GM18858 (cell line): ENCODE results near the gene BLOC1S1.

Experiments used
- ATAC-seq: cut with Tn5 transposase; IDR thresholded peaks from one replicate; pipeline ENCODE4 v1.9.1; 2021; ENCODE audit not compliant: unreplicated experiment

Gene BLOC1S1

DNA sequence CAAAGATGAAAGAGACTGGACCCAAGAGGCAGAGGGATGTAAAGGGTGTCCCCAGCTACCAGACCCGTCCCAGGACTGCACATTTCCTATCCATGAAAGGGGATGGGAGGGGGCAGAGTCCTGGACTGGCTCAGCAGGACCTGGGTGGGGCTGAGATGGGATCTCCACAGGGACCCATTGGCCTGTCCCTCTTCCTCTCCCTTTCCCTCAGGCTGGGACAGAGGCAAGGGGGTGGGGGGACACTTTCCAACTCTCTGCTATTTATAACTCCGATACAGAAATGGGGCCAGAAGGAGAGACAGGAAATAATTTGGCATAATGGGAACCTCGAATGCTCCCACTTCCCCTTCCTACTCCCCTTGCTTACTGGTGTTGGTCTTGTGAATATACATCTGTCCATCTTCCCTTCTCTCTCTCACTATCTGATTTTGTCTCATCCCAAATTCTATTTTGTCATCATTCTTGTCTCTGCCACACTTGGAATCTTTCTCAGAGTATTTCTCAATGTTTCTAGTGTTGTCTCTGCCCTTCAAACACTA, 7.1 kb upstream of the BLOC1S1 start:
- no peak for ATAC-seq

DNA sequence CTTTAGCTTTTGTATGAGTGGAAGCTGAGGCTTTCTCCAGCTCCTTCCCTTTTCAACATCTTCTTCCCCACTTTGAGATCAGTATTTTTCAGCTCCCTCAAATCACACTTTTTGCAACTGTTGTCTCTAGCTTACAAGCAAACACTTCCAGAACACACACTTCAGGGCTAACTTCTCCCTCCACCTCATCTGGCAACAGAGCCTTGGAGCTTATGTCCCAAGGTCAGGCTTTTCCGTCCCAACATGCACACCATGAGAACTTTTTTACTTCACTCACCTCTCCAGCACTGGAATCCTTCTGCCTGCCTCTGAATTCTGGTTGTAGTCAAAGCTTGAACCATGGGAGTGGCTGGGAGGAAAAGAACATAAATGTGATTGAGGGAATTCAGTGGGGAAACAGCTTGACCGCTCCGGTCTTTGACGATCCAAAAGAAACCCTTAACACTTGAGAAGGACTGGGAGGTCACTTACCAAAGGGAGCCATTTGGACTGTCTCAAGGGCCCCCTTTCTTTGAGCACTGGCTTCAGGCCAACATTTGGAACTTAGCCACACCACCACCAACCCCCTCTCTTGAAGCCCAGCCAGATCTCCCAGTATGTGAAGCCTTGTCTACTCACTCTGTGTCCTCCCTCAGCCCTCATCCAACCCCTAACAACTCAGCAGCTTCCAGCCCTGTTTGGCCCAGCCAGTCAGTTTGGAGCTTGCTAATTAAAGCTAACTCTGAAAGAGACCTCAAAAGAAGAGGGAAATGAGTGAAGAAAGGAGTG, 3.9 kb upstream of the BLOC1S1 start:
- ATAC-seq: no peak

DNA sequence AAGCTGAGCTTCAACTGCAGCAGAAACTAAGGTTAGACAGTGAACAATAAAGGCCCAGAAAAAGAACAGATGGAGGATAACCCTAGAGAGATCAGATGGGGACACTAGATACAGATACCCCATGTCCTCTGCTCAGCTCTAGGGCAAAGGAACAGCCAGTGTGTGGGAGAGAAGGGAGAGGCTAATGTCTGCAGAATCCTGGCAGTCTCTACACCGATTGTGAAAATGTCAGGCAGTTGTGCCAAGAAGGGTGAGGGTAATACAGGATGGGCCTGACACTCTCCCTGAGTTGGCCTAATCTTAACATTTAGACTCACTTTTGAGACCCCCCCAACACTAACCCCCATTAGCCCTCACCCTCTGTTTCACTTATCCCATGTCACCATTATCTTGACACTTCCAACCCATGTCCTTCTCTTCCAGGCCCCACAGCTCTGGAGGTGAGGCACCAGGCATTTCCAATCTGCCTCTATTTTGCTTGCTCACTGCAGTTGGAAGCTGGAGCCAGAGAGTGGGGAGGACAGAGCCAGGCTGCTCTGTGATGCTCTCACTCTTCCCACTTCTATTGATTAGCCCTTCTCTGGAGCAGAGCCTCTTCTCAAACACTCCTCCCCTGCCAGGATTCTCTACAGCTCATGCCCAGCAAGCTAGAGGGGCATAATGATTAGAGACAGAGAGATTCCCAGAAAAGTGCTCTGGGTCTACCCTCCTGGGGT, 3.0 kb upstream of the BLOC1S1 start:
- ATAC-seq: no peak

DNA sequence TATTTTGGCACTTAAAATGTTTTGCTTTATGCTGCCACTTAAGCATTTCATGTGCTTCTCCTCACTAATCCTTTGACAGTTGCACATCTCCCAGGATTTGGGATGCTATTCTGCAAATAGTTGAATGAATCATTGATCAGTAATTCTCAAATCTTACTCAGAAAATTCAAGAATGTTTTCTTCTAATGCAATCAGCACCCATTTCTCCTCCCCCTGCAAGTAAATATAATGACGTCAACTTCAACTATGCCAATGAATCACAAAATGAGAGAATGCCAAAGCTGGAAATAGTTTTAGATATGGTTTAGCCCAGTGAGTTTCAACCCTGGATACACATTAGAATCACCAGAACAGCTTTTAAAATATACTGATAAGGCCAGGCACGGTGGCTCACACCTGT, 2.1 kb upstream of the BLOC1S1 start:
- no peak for ATAC-seq

DNA sequence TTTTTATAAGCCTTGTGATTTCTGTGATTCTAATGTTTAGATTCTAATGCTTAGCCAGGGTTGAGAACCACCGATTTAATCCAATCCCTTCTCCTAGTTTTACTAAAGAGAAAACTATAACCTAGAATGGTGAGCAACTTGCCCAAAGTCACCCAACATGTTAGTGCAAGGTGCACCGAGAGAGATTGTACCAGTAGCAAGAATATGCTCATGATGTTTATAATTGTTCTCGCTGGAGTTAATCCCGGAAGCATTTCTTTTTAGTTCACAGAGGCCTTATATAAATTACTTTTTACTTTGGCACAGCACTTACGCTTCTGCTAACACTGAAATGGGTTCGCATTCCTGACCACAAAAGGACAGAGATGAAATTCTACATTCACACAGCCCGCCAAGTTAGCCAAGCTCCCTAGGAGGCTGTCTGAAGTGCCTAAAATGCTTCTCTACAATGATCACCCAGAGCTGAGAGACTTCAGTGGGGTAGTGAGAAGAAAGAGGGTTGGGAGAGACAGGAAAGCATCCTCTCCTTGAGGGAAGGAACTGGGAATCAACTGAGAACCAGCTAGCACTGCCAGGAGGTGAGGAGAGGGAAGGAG, 579 bp upstream of the BLOC1S1 start:
- ATAC-seq: no peak

DNA sequence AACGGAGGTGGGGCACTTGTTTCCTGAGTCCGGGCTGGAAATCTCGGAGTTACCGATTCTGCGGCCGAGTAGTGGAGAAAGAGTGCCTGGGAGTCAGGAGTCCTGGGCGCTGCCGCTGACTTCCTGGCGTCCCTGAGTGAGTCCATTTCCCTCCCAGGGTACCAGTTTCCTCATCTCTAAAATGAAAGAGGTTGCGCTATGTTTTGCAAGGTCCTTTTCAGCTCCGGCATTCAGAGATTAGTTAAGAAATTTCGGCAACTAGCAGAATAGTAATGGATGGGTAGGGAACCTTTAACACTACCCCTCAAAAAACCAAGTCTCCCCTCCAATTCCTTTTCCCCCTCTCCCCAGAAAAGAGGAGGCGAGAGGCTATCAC, 724 bp downstream of the BLOC1S1 start:
- ATAC-seq: no peak

DNA sequence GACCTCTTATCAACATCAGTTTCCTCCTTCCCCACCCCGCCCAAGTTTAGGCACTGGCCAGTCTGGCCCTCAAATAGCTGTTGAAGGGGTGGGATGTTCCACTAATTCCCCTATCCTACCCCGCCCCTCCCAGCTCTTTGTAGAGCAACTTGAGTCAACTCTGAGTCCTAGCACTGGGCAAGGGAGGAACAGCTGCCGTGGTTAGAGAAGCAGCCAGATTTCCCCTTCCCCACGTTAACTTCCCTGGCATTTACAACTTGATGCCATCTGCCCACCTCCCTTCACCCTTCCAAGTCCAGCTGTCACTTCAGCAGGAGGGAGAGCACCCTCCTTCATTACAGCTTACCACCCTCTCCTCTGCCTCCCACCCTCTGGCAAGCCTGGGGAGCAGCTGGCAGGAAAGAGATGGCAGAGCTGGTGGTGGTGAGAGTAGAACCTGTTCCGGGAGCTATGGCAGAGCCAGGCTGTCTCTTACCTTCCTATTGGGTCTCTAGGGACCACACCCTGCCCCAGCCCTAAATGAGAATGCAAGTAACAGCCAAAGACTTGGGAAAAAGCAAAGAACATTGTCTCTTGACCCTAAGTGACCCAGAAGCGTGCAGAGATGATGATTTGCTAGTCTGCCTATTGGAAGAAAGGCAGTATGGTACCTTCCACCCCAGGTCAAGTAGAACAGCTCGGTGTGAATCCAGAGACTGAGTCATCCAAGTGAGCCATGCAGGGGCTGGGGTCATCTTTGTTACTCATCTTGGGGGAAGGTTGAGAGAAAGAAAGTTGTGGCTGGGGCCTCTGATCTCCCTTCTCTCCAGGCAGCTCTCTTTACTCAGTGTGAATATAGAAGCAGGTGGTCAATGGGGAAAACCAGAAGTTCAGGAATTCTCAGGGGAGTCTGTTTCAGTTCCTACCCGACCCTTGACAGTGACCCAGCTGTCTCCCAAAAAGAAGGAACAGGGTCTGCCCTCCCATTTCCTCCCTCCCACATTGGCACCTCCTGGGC, 1.5 kb downstream of the BLOC1S1 start:
- no peak for ATAC-seq

DNA sequence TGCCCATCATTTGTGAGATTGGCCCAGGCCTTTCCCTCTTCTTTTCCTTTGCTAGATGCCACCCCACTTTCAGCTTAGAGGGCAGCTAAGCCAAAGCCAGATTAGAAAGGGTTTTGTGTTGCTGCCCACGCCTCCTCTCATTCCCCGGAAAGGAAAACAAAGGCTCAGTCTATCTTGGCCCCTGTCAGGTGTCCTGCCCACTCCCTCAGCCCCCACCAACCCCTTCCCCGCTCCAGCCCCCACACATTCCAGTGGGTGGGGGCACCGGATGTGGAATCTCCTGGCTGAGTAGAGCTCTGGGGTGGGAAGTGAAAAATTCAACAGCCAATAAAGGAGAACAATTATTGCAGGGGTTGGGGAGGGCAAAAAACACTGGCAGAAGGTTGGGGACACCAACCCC, 2.2 kb downstream of the BLOC1S1 start:
- ATAC-seq: no peak

DNA sequence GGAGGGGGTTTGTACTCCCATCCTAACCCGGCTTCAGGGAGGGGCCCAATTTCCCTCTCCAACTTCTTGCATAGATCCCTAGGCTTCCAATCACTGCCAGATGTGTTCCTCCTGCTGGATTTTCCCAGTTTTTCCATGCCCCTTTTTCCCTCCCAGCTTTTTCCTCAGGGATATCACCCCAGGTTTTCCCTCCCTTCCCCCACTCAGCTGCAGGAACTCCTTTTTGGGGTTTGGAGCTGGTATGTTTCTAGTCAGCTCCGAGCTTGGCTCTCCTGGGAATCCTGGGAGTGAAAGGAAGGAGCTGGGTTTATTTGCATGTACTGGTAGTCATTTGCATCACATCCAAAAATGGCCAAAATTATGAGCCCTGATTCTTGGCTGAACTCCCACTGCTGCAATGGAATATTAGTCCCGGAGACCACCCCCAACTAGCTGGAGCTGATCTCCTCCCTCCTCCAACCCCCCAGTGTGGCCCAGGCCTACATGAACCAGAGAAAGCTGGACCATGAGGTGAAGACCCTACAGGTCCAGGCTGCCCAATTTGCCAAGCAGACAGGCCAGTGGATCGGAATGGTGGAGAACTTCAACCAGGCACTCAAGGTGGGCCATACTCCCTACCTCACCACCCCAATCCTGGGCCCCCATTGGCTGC, 2.9 kb downstream of the BLOC1S1 start:
- no peak for ATAC-seq

DNA sequence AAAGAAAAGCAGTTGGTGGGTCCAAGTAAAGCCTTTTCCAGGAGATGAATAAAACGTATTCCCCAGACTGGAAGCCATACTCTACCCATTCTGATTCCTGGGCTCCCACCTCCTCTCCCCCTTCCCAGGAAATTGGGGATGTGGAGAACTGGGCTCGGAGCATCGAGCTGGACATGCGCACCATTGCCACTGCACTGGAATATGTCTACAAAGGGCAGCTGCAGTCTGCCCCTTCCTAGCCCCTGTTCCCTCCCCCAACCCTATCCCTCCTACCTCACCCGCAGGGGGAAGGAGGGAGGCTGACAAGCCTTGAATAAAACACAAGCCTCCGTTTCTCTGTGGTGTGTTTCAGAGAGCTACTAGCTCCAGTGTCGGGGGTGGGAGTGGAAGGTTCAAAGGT, 3.5 kb downstream of the BLOC1S1 start:
- ATAC-seq: no peak

DNA sequence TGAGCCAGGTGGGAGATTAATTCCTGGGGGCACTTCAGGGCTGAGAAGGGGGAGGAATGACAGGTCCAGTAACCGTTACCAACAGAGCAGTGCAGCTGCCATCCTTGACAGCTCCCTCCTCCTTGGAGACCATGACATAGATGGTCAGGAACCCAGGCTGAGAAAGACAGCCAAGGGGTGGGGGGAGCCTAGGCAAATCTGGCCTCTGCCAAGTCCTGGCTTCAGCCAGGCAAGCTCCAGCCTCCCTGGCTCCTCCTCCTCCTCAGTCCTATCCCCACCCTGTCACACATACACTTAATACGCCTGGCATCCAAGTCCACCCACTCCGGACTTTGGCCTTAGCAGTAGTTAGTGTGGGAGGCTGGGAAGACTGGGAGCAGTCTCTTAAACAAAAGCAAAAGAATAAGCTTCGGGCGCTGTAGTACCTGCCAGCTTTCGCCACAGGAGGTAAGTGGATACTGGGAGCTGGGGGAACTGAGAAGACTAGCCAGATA, 4.3 kb downstream of the BLOC1S1 start, which contains the start of gene RDH5:
Gene RDH5, plus strand, starts transcription at position 323 of the 494 bp plus-strand sequence. CDS start 792 bp downstream, outside the sequence.
- ATAC-seq: no peak

DNA sequence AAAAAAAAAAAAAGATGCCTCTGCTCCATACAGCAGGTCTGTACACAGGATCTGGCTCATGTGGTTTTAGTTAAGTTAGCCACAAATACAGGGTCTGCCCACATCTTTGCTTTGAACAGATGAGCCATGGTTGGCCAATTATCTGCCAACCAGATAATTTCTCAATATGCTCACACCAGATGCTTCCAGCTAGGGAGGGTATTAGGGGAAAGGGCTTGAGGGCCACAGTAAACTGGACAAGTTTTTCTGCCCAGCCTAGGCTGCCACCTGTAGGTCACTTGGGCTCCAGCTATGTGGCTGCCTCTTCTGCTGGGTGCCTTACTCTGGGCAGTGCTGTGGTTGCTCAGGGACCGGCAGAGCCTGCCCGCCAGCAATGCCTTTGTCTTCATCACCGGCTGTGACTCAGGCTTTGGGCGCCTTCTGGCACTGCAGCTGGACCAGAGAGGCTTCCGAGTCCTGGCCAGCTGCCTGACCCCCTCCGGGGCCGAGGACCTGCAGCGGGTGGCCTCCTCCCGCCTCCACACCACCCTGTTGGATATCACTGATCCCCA, 5.1 kb downstream of the BLOC1S1 start:
- no peak for ATAC-seq

DNA sequence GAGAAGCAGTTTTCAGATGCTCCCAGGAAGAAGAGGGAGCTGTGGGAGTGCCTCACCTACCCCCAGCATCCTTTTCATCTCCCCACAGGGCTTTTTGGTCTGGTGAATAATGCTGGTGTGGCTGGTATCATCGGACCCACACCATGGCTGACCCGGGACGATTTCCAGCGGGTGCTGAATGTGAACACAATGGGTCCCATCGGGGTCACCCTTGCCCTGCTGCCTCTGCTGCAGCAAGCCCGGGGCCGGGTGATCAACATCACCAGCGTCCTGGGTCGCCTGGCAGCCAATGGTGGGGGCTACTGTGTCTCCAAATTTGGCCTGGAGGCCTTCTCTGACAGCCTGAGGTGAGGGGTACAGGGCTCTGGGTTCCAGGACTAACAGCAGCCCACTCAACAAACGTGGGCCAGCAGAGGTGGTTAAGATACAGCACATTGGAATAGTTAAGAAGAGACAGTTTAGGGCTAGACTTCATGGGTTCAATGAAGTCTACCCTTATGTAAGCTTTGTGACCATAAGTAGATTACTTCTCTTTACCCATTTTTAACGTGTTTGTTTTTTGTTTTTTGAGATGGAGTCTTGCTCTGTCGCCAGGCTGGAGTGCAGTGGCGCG, 5.9 kb downstream of the BLOC1S1 start:
- ATAC-seq: no peak

DNA sequence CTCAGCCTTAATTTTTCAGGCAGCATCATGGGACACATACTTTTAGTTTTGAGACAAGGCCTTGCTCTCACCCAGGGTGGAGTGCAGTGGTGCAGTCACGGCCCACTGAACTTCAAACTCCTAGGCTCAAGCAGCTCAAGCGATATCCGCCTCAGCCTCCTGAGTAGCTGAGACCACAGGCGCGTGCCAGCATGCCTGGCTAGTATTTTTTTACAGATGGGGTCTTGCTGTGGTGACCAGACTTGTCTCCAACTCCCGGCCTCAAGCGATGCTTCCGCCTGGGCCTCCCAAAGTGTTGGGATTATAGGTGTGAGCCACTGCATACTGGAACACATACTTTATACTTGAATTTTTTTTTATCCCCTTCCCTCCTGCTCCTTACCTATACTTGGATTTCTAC, 7.1 kb downstream of the BLOC1S1 start:
- ATAC-seq: no peak

DNA sequence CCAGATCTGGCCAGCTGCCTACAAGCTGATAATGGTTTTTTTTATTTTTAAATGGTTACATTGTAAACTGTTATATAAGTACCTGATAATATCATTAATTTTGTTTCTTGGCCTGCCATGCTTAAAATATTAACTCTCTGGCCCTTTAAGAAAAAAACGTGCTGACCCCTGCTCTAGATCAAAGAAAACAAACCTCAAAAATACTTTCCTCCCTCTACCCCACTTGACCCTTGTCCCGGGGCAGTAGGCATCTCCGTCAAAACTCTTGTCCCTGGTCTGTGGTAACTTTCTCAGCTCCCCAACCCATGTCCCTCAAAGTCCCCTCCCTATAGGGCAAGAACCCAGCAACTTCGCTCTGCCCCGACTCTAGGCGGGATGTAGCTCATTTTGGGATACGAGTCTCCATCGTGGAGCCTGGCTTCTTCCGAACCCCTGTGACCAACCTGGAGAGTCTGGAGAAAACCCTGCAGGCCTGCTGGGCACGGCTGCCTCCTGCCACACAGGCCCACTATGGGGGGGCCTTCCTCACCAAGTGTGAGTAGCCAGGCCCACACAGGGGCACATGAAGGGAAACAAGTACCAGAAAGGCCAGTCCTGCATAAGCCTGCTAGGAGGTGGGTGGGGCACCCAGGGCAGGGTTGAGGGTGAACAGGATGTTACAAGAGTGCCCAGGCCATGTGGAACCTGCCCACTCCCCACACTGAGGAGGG, 7.8 kb downstream of the BLOC1S1 start:
- no peak for ATAC-seq

DNA sequence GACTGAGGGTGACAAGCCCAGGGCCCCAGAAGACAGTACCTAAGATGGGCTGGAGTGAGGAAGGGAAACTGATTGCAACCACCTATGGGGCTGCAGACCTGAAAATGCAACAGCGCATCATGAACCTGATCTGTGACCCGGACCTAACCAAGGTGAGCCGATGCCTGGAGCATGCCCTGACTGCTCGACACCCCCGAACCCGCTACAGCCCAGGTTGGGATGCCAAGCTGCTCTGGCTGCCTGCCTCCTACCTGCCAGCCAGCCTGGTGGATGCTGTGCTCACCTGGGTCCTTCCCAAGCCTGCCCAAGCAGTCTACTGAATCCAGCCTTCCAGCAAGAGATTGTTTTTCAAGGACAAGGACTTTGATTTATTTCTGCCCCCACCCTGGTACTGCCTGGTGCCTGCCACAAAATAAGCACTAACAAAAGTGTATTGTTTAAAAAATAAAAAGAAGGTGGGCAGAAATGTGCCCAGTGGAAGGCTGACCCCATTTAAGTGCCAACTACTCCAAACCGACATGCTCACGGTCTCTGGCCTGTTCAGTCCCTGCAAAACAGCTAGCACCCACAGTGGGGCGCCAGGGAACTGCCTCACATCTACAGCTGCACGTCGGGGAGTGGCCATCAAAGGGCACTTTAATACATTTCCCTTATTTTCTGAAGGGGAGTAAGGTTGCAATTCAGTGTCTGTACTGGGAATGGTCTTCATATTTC, 8.5 kb downstream of the BLOC1S1 start:
- no peak for ATAC-seq

DNA sequence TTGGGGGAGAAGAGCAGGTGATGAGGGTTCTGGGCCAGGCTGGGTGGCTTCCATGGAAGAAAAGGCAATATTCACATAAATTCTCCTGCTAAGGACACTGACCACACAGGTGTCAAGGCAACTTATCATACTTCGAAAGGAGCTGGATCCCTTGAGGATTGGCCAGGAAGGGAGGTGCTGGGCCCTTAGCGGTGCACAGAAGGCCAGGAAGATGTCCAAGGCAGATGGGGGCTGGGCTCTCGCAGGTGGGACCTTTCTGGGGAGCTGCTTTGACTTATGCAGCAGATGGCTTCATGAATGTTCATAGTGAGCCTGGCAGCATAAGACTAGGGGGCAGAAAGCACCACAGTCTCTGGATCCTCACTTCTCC, 9.1 kb downstream of the BLOC1S1 start:
- ATAC-seq: no peak

DNA sequence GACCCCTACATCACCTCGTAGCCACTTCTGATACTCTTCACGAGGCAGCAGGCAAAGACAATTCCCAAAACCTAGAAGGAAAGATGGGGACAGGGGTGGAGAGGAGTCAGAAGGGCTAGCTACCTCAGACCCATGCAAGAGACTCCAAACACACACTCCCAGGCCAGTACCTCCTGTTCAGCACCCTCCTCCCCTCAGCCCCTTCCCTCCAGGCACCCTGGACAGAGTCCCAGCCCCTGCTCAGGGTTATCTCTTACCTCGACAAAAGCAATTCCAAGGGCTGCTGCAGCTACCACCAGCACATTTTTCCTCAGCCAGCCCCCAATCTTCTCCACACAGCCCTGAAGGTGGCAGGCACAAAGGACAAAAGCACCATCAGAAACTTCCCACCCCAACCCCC, 9.7 kb downstream of the BLOC1S1 start:
- no peak for ATAC-seq
